Heart left ventricle (tissue), 13 donors: Measurements from ENCODE around the gene USP22.

ENCODE experiments used
- POLR2A ChIP-seq, 2 donors: fragments of 450-650 bp; IDR thresholded peaks; one replicate each; pipeline ENCODE4 v1.6.1; 2017; ENCODE audit warnings: antibody characterized with exemption in 2 of 2, mild to moderate bottlenecking in 2 of 2, moderate library complexity in 2 of 2
- TF ChIP-seq, protein P1 (sequence below), 12 donors: fragments of 200-600 bp; sonication (generic) in 4 of 12; IDR thresholded peaks; one replicate each; pipeline versions ENCODE4 v1.5.0 to v1.8.0; 2018 to 2022; ENCODE audit warnings: antibody characterized with exemption in 12 of 12, mild to moderate bottlenecking in 5 of 12
- donor health status: ischemic (EF 13 %, LVEDD 7.1; RV severe dilation, severe dysfunction).
- donor health status: DM: no; HTN: yes; CAD: no.
- donor health status: DM: no; HTN: no; CAD: no.
- donor health status: ischemic (EF 25% LVEDD 6.9; RV normal size, moderate dysfunction).
- donor health status: ischemic (EF 25% LVEDD 5.7; RV mildly dilated, moderate dysfunction).
- donor health status: ischemic (EF 35%, LVEDD 5.7; RV mildly dilated, moderate dysfunction).
- donor health status: nonischemic (EF 11% LVEDD 7.7; RV severe dilation, severe dysfunction).
- donor health status: DM: yes; HTN: yes; CAD: no.
- donor health status: PGD.
- donor health status: ischemic (EF 29% LVEDD 5.4; RV normal size, mild dysfunction).
- donor health status: nonischemic (EF 23%, LVEDD 6.1; RV moderate dilation, normal function).

DNA sequence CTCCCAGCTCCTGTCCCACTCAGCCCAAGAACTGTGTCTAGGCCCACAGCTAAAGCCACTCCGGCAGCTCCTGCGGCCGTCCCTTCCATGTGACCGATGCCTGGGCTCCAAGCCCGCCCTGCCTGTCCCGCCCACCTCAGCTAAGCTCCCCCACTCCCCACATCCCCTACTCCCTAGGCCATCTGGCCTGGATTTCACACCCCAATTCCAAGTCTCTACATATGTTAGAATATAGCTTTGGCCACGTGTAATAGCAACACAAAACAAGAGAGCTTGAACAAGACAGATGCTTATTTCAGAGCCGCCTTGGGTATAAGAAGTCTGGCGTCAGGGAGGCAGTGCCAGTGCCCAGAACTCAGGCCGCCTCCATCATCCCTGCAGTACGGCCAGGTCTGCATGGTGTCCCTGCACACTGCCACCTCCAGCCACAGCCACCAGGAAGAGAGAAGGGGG, 30.0 kb upstream of the USP22 start:
- TF ChIP-seq POLR2A (IDR thresholded peaks at IDR 0.05): no peak
- TF ChIP-seq, protein P1, sequence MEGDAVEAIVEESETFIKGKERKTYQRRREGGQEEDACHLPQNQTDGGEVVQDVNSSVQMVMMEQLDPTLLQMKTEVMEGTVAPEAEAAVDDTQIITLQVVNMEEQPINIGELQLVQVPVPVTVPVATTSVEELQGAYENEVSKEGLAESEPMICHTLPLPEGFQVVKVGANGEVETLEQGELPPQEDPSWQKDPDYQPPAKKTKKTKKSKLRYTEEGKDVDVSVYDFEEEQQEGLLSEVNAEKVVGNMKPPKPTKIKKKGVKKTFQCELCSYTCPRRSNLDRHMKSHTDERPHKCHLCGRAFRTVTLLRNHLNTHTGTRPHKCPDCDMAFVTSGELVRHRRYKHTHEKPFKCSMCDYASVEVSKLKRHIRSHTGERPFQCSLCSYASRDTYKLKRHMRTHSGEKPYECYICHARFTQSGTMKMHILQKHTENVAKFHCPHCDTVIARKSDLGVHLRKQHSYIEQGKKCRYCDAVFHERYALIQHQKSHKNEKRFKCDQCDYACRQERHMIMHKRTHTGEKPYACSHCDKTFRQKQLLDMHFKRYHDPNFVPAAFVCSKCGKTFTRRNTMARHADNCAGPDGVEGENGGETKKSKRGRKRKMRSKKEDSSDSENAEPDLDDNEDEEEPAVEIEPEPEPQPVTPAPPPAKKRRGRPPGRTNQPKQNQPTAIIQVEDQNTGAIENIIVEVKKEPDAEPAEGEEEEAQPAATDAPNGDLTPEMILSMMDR (IDR thresholded peaks at IDR 0.05): no peak
